HG03103 (cell line): ENCODE measurements around the gene CDC6.

Experiments
- ATAC-seq: cut with Tn5 transposase; IDR thresholded peaks from one replicate; pipeline ENCODE4 v1.9.1; 2021; ENCODE audit warnings: low read depth; ENCODE audit not compliant: unreplicated experiment

Gene CDC6

GRCh38 chr17:40348562-40349476, 61.1 kb downstream of the CDC6 start:
- no peak for ATAC-seq

- no peak for ATAC-seq
Observed at GRCh38 chr17:40349477-40349894, 61.8 kb downstream of the CDC6 start.

GRCh38 chr17:40349895-40350688, 62.4 kb downstream of the CDC6 start:
- no peak for ATAC-seq

GRCh38 chr17:40350689-40351358, 63.1 kb downstream of the CDC6 start:
- ATAC-seq, result no peak

DNA sequence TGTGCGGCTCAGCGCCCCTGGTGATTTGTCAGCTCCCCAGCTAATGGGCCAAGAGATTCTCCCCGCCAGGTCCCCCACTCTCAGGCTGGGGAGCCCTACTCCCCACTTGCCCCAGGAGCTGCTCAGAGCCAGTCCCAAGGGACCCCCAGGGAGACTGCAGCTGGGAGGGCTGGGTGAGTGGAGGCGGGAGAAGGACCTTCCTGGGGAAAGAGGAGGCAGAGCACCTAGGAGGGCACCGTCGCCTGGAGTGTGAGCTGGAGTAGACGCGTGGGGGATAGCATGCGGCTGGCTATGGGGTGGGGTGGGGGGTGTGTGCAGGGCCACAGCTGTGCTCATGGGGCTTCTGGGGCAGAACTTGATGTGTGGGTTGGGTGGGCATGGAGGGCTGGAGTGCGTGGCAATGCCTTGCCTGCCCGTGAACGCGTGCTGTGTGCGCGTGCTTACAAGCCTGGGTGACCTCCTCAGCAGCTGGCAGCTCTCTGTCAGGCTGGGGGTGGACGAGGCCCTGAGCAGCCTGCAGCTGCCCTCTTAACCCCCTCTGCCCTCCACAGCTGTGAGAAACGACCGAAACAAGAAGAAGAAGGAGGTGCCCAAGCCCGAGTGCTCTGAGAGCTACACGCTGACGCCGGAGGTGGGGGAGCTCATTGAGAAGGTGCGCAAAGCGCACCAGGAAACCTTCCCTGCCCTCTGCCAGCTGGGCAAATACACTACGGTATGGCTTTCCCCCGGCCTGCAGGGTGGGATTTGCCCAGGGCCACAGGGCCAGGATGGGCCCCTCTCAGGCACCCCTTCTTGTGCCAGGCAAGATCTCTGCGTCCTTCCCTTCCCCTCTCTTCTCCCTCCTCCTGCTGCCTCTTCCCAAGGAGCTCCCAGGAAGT, 63.9 kb downstream of the CDC6 start:
- no peak for ATAC-seq

- ATAC-seq, result no peak
Observed at GRCh38 chr17:40352237-40352778, 64.6 kb downstream of the CDC6 start.

GRCh38 chr17:40352779-40353394, 65.2 kb downstream of the CDC6 start:
- no peak for ATAC-seq
